K562 (cell line): ENCODE measurements around the gene USP13. TPM values are rescaled to one million over a fixed set of nuclear protein-coding genes. Genes with fewer than 3 reads are reported as not detected.

Source experiments
- BACH1 ChIP-seq: fragments of 200-800 bp; sonication (Bioruptor generic); IDR thresholded peaks from 2 replicates; pipeline ENCODE4 v1.6.1; 2016; ENCODE audit warnings: missing genetic modification characterization, missing compliant biosample characterization
- CHCHD3 ChIP-seq: fragments of 250-450 bp; sonication (Bioruptor Pico); IDR thresholded peaks from 2 replicates; pipeline ENCODE4 v2.1.2; 2022; ENCODE audit warnings: mild to moderate bottlenecking
- EP400 ChIP-seq: fragments of 450-650 bp; IDR thresholded peaks from 2 replicates; pipeline ENCODE4 v1.6.1; 2017; ENCODE audit warnings: antibody characterized with exemption, mild to moderate bottlenecking, moderate library complexity
- ETV5 ChIP-seq: sonication (generic); formaldehyde crosslinking; IDR thresholded peaks from 2 replicates; pipeline ENCODE4 v1.4.0; 2020; ENCODE audit warnings: low read depth, mild to moderate bottlenecking, missing genetic modification reagents
- FOXA3 ChIP-seq, 2 experiments: fragments of 450-650 bp in 1 of 2; sonication (generic) in 1 of 2; formaldehyde crosslinking; IDR thresholded peaks in 1 of 2; conservative IDR thresholded peaks in 1 of 2; 2 replicates each; pipeline versions ENCODE4 v1.4.0 to v1.8.0; 2020 to 2022; ENCODE audit warnings: mild to moderate bottlenecking in 2 of 2, missing genetic modification reagents in 1 of 2
- FOXK1 ChIP-seq: sonication (generic); formaldehyde crosslinking; IDR thresholded peaks from 2 replicates; pipeline ENCODE4 v1.8.0; 2022; ENCODE audit warnings: missing genetic modification reagents, mild to moderate bottlenecking, borderline replicate concordance
- FOXP1 ChIP-seq: sonication (generic); formaldehyde crosslinking; IDR thresholded peaks from 2 replicates; pipeline ENCODE4 v1.8.0; 2022; ENCODE audit warnings: mild to moderate bottlenecking, missing genetic modification reagents
- HBP1 ChIP-seq: fragments of 450-650 bp; formaldehyde crosslinking; IDR thresholded peaks from 2 replicates; pipeline ENCODE4 v1.4.0; 2022; ENCODE audit warnings: missing genetic modification characterization
- MNT ChIP-seq, 2 experiments: fragments of 450-650 bp; conservative IDR thresholded peaks; 2 replicates each; pipeline ENCODE4 v1.6.1; 2017; ENCODE audit warnings: mild to moderate bottlenecking in 2 of 2, moderate library complexity in 2 of 2
- NCOA6 ChIP-seq: fragments of 450-650 bp; IDR thresholded peaks from 2 replicates; pipeline ENCODE4 v1.6.1; 2017; ENCODE audit warnings: mild to moderate bottlenecking
- NFRKB ChIP-seq: fragments of 450-650 bp; IDR thresholded peaks from 2 replicates; pipeline ENCODE4 v1.6.1; 2016; ENCODE audit warnings: low read depth
- NONO ChIP-seq, 2 experiments: fragments of 200-400 bp in 1 of 2; fragments of 450-650 bp in 1 of 2; formaldehyde crosslinking in 1 of 2; IDR thresholded peaks; 2 replicates each; pipeline ENCODE4 v1.6.1; 2017; ENCODE audit warnings: low read depth in 2 of 2, mild to moderate bottlenecking in 2 of 2, moderate library complexity in 2 of 2, low read length in 1 of 2
- POLR2G ChIP-seq: fragments of 200-400 bp; formaldehyde crosslinking; IDR thresholded peaks from 2 replicates; pipeline ENCODE4 v1.6.1; 2017; ENCODE audit warnings: low read depth, mild to moderate bottlenecking, antibody characterized with exemption, low read length, moderate library complexity
- POLR2H ChIP-seq: IDR thresholded peaks from 2 replicates; pipeline ENCODE4 v1.6.1; 2016; ENCODE audit warnings: missing genetic modification characterization, low read depth, mild to moderate bottlenecking, control low read depth, missing compliant biosample characterization, moderate library complexity
- RAD51 ChIP-seq: fragments of 450-650 bp; IDR thresholded peaks from 2 replicates; pipeline ENCODE4 v1.7.1; 2016; ENCODE audit warnings: low read depth, mild to moderate bottlenecking, borderline replicate concordance
- RBM14 ChIP-seq: fragments of 200-400 bp; formaldehyde crosslinking; IDR thresholded peaks from 2 replicates; pipeline ENCODE4 v1.6.1; 2018; ENCODE audit warnings: low read depth, mild to moderate bottlenecking, low read length, moderate library complexity, borderline replicate concordance; ENCODE audit not compliant: insufficient read depth
- SETDB1 ChIP-seq: IDR thresholded peaks from one replicate; pipeline ENCODE4 v1.6.1; 2012; ENCODE audit warnings: low read length, control low read depth, inconsistent platforms
- SIN3B ChIP-seq: fragments of 450-650 bp; IDR thresholded peaks from 2 replicates; pipeline ENCODE4 v1.6.1; 2017; ENCODE audit warnings: low read depth, mild to moderate bottlenecking, moderate library complexity
- TARDBP ChIP-seq: fragments of 450-650 bp; IDR thresholded peaks from 2 replicates; pipeline ENCODE4 v1.6.1; 2016
- TCF3 ChIP-seq: sonication (generic); formaldehyde crosslinking; IDR thresholded peaks from 2 replicates; pipeline ENCODE4 v1.4.0; 2020; ENCODE audit warnings: mild to moderate bottlenecking, missing genetic modification reagents
- VEZF1 ChIP-seq: fragments of 200-800 bp; sonication (Bioruptor generic); IDR thresholded peaks from 2 replicates; pipeline ENCODE4 v1.6.1; 2017; ENCODE audit warnings: missing genetic modification characterization, missing compliant biosample characterization
- ZNF57 ChIP-seq: fragments of 450-650 bp; formaldehyde crosslinking; IDR thresholded peaks from 2 replicates; pipeline ENCODE4 v1.4.0; 2020; ENCODE audit warnings: mild to moderate bottlenecking, moderate library complexity
- ZNF644 ChIP-seq: fragments of 200-800 bp; sonication (Bioruptor generic); IDR thresholded peaks from 2 replicates; pipeline ENCODE4 v1.6.1; 2016; ENCODE audit warnings: low read depth, missing genetic modification characterization, missing compliant biosample characterization
- ZNF830 ChIP-seq: fragments of 250-450 bp; sonication (Bioruptor Pico); IDR thresholded peaks from 2 replicates; pipeline ENCODE4 v1.5.0; 2021; ENCODE audit warnings: mild to moderate bottlenecking
- polyA plus RNA-seq, 8 experiments: library from polyadenylated mRNA; depleted of rRNA in 4 of 8; stranded (reverse) in 5 of 8; unstranded in 3 of 8; fragments of >200 nt; fragmentation: Nextera tagmentation in 2 of 8; fragmentation: Illumina TruSeq in 1 of 8; extraction: Ambion mirVana in 2 of 8; extraction: Trizol in 1 of 8; gene quantifications; 2 replicates each; pipeline versions ENCODE4 v1.2.1 to v1.2.3, GENCODE V29; 2011 to 2014; ENCODE audit warnings: inconsistent platforms in 1 of 8, missing spikeins in 1 of 8
- total RNA-seq, 7 experiments: library from RNA; depleted of rRNA in 6 of 7; stranded (reverse); fragments of >200 nt in 6 of 7; fragmentation: Illumina TruSeq in 2 of 7; extraction: Trizol in 2 of 7; gene quantifications; 2 replicates each; pipeline versions ENCODE4 v1.2.1 to v1.2.3, GENCODE V29; 2011 to 2021; ENCODE audit warnings: low replicate concordance in 1 of 7

The USP13 gene
- total and polyA plus RNA-seq, 9 of the 15 experiments (the other 6 are each of a cell fraction or from before 2014, with no cell fraction given) = 0.11 to 2.3 (median 0.51) TPM

- no peak for TF ChIP-seq FOXK1 (CRISPR knock-in tag)
- peak; percentile 37; the same call in 1 of the 2 replicates for TF ChIP-seq POLR2H
- no peak for TF ChIP-seq FOXP1 (CRISPR knock-in tag)
- no peak for TF ChIP-seq CHCHD3 (CRISPR knock-in tag)
- no peak for TF ChIP-seq ZNF644 (tag)
- TF ChIP-seq BACH1 = no peak
- no peak for TF ChIP-seq RBM14
- peak; percentile 51; the same call in 1 of the 2 replicates for TF ChIP-seq NCOA6
- TF ChIP-seq RAD51 = no peak
- no peak for TF ChIP-seq ZNF57
- TF ChIP-seq MNT (conservative IDR thresholded peaks at IDR 0.05) = 0 out of 4 replicates have a peak, but pooled peaks of 1 of the 2 experiments have one; percentile 34
- no peak for TF ChIP-seq ETV5 (CRISPR knock-in tag)
- TF ChIP-seq NFRKB = no peak
- TF ChIP-seq TCF3 (CRISPR knock-in tag) = peak; percentile 90
- TF ChIP-seq NONO (IDR thresholded peaks at IDR 0.05; ENCODE audit: low read depth in 2 of 2, low read length in 1 of 2) = no peak
- no peak for TF ChIP-seq HBP1 (CRISPR knock-in tag)
- no peak for TF ChIP-seq SETDB1
- TF ChIP-seq TARDBP = no peak
- TF ChIP-seq VEZF1 = peak; percentile 26; the same call in 1 of the 2 replicates
- no peak for TF ChIP-seq POLR2G
- TF ChIP-seq ZNF830 = no peak
- TF ChIP-seq EP400 = peak; percentile 37
- TF ChIP-seq FOXA3 (CRISPR knock-in tag; conservative IDR thresholded peaks at IDR 0.05 in 1 of 2, IDR thresholded peaks at IDR 0.05 in 1 of 2) = no peak
- no peak for TF ChIP-seq SIN3B
Measured at GRCh38 chr3:179615458-179616173, 37.2 kb upstream of the USP13 start (continued).
